Panc1 (cell line): ENCODE measurements around the gene VAV3. TPM values are rescaled to one million over a fixed set of nuclear protein-coding genes. Genes with fewer than 3 reads are reported as not detected.

ENCODE experiments used
- ATAC-seq: fragments of 200-7000 bp; cut with Tn5 transposase; 2 replicates; pipeline ENCODE4 v1.9.1; 2020; ENCODE audit warnings: mild to moderate bottlenecking, moderate library complexity
- BruUV-seq: library from RNA; stranded (reverse); fragments of 400-500 nt; replicated peaks from 2 replicates; lab custom pipeline; 2021; lab: Mats Ljungman, UMichigan
- CTCF ChIA-PET: fragments of 300-600 bp; sonication (Branson Sonifier 250); formaldehyde crosslinking; loops from one replicate; lab custom pipeline; 2022; ENCODE audit warnings: antibody characterized with exemption; lab: Charles Lee
- POLR2A ChIA-PET: fragments of 300-600 bp; sonication (Branson Sonifier 250); formaldehyde crosslinking; loops from one replicate; lab custom pipeline; 2022; ENCODE audit warnings: antibody characterized with exemption; lab: Charles Lee
- DNase-seq: peaks from one replicate; pipeline ENCODE4 v3.0.0-alpha.2; 2010; ENCODE audit warnings: low read depth, low spot score
- H3K27ac ChIP-seq: 2 replicates; pipeline ENCODE4 v1.5.1; 2011; ENCODE audit warnings: mild to moderate bottlenecking, low read length, inconsistent platforms
- H3K27me3 ChIP-seq: fragments of 200-500 bp; sonication (Bioruptor generic); 2 replicates; pipeline ENCODE4 v1.6.0; 2014; ENCODE audit warnings: low read length, inconsistent platforms; ENCODE audit not compliant: control insufficient read depth, insufficient read depth
- H3K36me3 ChIP-seq: fragments of 200-500 bp; sonication (Bioruptor generic); 2 replicates; pipeline ENCODE4 v1.5.1; 2014; ENCODE audit warnings: inconsistent platforms, mild to moderate bottlenecking, low read length, moderate library complexity; ENCODE audit not compliant: control insufficient read depth, insufficient read depth
- H3K4me1 ChIP-seq: 2 replicates; pipeline ENCODE4 v1.5.1; 2011; ENCODE audit warnings: inconsistent platforms, mild to moderate bottlenecking, low read length, moderate library complexity; ENCODE audit not compliant: control insufficient read depth, insufficient read depth
- H3K4me3 ChIP-seq, 2 experiments: 2 replicates each; pipeline ENCODE4 v1.5.1; 2011 to 2012; ENCODE audit warnings: low read depth in 2 of 2, low read length in 2 of 2, mild to moderate bottlenecking in 2 of 2, inconsistent platforms in 1 of 2, moderate library complexity in 1 of 2
- H3K9me3 ChIP-seq: fragments of 200-500 bp; sonication (Bioruptor generic); 2 replicates; pipeline ENCODE4 v1.5.1; 2014; ENCODE audit warnings: low read depth, mild to moderate bottlenecking, inconsistent platforms, low read length, moderate library complexity; ENCODE audit not compliant: control insufficient read depth, insufficient read depth
- CTCF ChIP-seq: fragments of 450-650 bp; IDR thresholded peaks from 2 replicates; pipeline ENCODE4 v1.5.1; 2017; ENCODE audit warnings: mild to moderate bottlenecking
- POLR2AphosphoS5 ChIP-seq: IDR thresholded peaks from 2 replicates; pipeline ENCODE4 v1.6.1; 2012; ENCODE audit warnings: mild to moderate bottlenecking, low read depth, low read length, moderate library complexity
- REST ChIP-seq, 2 experiments: IDR thresholded peaks; 2 replicates each; pipeline ENCODE4 v1.6.1; 2011 to 2012; ENCODE audit warnings: low read depth in 2 of 2, control low read depth in 1 of 2, low read length in 1 of 2, mild to moderate bottlenecking in 1 of 2, moderate library complexity in 1 of 2; ENCODE audit not compliant: insufficient read depth in 1 of 2
- SIN3A ChIP-seq: IDR thresholded peaks from 2 replicates; pipeline ENCODE4 v1.6.1; 2012; ENCODE audit warnings: low read depth, mild to moderate bottlenecking, low read length, moderate library complexity, borderline replicate concordance; ENCODE audit not compliant: insufficient read depth
- TCF7L2 ChIP-seq: IDR thresholded peaks from 2 replicates; pipeline ENCODE4 v1.6.1; 2011; ENCODE audit warnings: mild to moderate bottlenecking, low read depth, low read length, inconsistent platforms
- in situ Hi-C: cut with HindIII; loops from 2 replicates; pipeline ENCODE4 v1.10.0; 2016; ENCODE audit warnings: low sequenced_read_pairs, low pct_unique_long_range_greater_than_20kb
- intact Hi-C: fragments of 100-400 bp; cut with micrococcal nuclease; formaldehyde crosslinking; loops from one replicate; pipeline ENCODE4 v1.10.0; 2022; ENCODE audit not compliant: unreplicated experiment
- total RNA-seq: library from RNA; stranded (reverse); gene quantifications from one replicate; pipeline ENCODE4 v1.2.1, GENCODE V29; 2021; ENCODE audit not compliant: unreplicated experiment

VAV3 gene
- total RNA-seq, 1 experiment from 2014 or later = 0.23 TPM

GRCh38 chr1:107647012-107647411, 318.0 kb downstream of the VAV3 start:
- in situ Hi-C loops = no loop called here
- intact Hi-C loops = no loop called here
- H3K9me3 ChIP-seq = no peaks in the 10 kb centered on the region
- POLR2A ChIA-PET = no interaction called here
- no peaks in the 10 kb centered on the region for H3K27me3 ChIP-seq
- no peak overlapping the region for H3K4me3 ChIP-seq
- no TSS peak for BruUV-seq
- no peaks in the 10 kb centered on the region for H3K4me1 ChIP-seq
- no peak for DNase-seq
- H3K27ac ChIP-seq = no peak overlapping the region
- CTCF ChIA-PET = no interaction called here
- H3K36me3 ChIP-seq = no peaks in the 10 kb centered on the region
- ATAC-seq = no peak
- TF ChIP-seq POLR2AphosphoS5 = no peak
- no peak for TF ChIP-seq SIN3A
- no peak for TF ChIP-seq TCF7L2
- no peak for TF ChIP-seq REST (IDR thresholded peaks at IDR 0.05; ENCODE audit: insufficient read depth in 1 of 2, low read depth in 2 of 2, low read length in 1 of 2)
- no peak for TF ChIP-seq CTCF

GRCh38 chr1:107643766-107644165, 321.2 kb downstream of the VAV3 start:
- no TSS peak for BruUV-seq

More at GRCh38 chr1:107643766-107644165, 321.2 kb downstream of the VAV3 start:
- H3K27ac ChIP-seq = no peak overlapping the region
- in situ Hi-C loops (no loop called here), intact Hi-C loops (no loop called here)
- ChIA-PET CTCF (no interaction called here), POLR2A (no interaction called here)
- no peaks in the 10 kb centered on the region for H3K36me3 ChIP-seq
- no peak for DNase-seq
- no peak for ATAC-seq
- TF ChIP-seq TCF7L2 = no peak; the same call in 1 of the 2 replicates
- TF ChIP-seq REST (IDR thresholded peaks at IDR 0.05; ENCODE audit: insufficient read depth in 1 of 2, low read depth in 2 of 2, low read length in 1 of 2) = no peak
- no peak for TF ChIP-seq CTCF
- TF ChIP-seq POLR2AphosphoS5 = no peak
- TF ChIP-seq SIN3A = no peak
- H3K4me1 ChIP-seq = no peaks in the 10 kb centered on the region
- H3K4me3 ChIP-seq = no peak overlapping the region
- H3K9me3 ChIP-seq = no peaks in the 10 kb centered on the region
- no peaks in the 10 kb centered on the region for H3K27me3 ChIP-seq
